Neural cell (in vitro differentiated cells): ENCODE measurements around the gene IMMP2L.

Source experiments
- CTCF ChIP-seq: fragments of 450-650 bp; IDR thresholded peaks from 2 replicates; pipeline ENCODE4 v1.5.1; 2014; ENCODE audit warnings: antibody characterized with exemption, mild to moderate bottlenecking, moderate library complexity; ENCODE audit not compliant: poor library complexity, severe bottlenecking
- POLR2AphosphoS5 ChIP-seq: IDR thresholded peaks from 2 replicates; pipeline ENCODE4 v1.6.1; 2012
- RAD21 ChIP-seq: fragments of 450-650 bp; conservative IDR thresholded peaks from 2 replicates; pipeline ENCODE4 v1.6.1; 2014; ENCODE audit warnings: antibody characterized with exemption, mild to moderate bottlenecking, moderate library complexity
- REST ChIP-seq: IDR thresholded peaks from 2 replicates; pipeline ENCODE4 v1.6.1; 2012; ENCODE audit warnings: borderline replicate concordance

GRCh38 chr7:111578754-111579153, 16.5 kb upstream of the IMMP2L start:
- TF ChIP-seq CTCF (no peak), POLR2AphosphoS5 (no peak), REST (no peak), RAD21 (no peak)
